SK-N-MC (cell line): ENCODE measurements around the gene AUTS2.

Experiments used
- EZH2 ChIP-seq: fragments of 200-600 bp; sonication (generic); IDR thresholded peaks from one replicate; pipeline ENCODE4 v1.6.1; 2017; ENCODE audit warnings: antibody characterized with exemption
- POLR2AphosphoS5 ChIP-seq: IDR thresholded peaks from 2 replicates; pipeline ENCODE4 v1.6.1; 2012; ENCODE audit warnings: mild to moderate bottlenecking, low read depth, low read length, borderline replicate concordance

DNA sequence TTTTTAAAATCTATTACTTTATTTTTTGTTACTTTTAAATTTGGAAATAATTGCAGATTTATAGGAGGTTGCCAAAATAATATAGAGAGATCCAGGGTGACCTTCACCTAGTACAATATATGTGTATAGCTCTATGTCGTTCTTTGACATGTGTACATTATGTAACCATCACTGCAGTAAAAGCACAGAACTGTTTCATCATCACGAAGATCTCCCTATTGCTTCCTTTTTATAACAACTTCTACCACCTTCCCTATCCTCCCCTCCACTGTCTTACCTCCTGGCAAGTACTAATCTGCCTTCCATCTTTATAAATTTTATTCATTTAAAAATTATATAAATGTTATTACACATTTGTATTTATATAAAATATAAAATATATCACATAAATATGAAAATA is 251.0 kb downstream of the AUTS2 start:
- no peak for TF ChIP-seq EZH2
- TF ChIP-seq POLR2AphosphoS5, result no peak
